ENCODE measurements around the gene SAMD14.

SAMD14 gene

GRCh38 chr17:50165066-50165465 is 35.1 kb upstream of the SAMD14 start:
- no peak for DNase-seq (ENCODE audit: low read depth)

GRCh38 chr17:50164697-50164988 is 34.7 kb upstream of the SAMD14 start:
- no peak for DNase-seq (ENCODE audit: low read depth)

GRCh38 chr17:50163843-50164696 is 34.1 kb upstream of the SAMD14 start:
- no peak for DNase-seq (ENCODE audit: low read depth)

- DNase-seq (ENCODE audit: low read depth): no peak
Measured at GRCh38 chr17:50162466-50163254, 32.7 kb upstream of the SAMD14 start.

GRCh38 chr17:50161911-50162288 is 31.9 kb upstream of the SAMD14 start:
- no peak for DNase-seq (ENCODE audit: low read depth)

- peak; percentile 89 for DNase-seq (ENCODE audit: low read depth)
Measured at GRCh38 chr17:50161023-50161910, 31.3 kb upstream of the SAMD14 start.

GRCh38 chr17:50157891-50158290 is 27.9 kb upstream of the SAMD14 start:
- no peak for DNase-seq (ENCODE audit: low read depth)

GRCh38 chr17:50155115-50155819 is 25.3 kb upstream of the SAMD14 start:
- DNase-seq (ENCODE audit: low read depth): no peak

- no peak for DNase-seq (ENCODE audit: low read depth)
Measured at GRCh38 chr17:50154604-50155003, 24.6 kb upstream of the SAMD14 start.

GRCh38 chr17:50153650-50154575 is 24.0 kb upstream of the SAMD14 start:
- DNase-seq (ENCODE audit: low read depth): no peak

- no peak for DNase-seq (ENCODE audit: low read depth)
Measured at GRCh38 chr17:50152736-50153135, 22.8 kb upstream of the SAMD14 start.

- DNase-seq (ENCODE audit: low read depth): peak; percentile 29
Measured at GRCh38 chr17:50151937-50152547, 22.1 kb upstream of the SAMD14 start.

GRCh38 chr17:50151041-50151936 is 21.3 kb upstream of the SAMD14 start:
- DNase-seq (ENCODE audit: low read depth): peak; percentile 83

GRCh38 chr17:50150354-50151040 is 20.5 kb upstream of the SAMD14 start, which contains the start of gene PPP1R9B:
Gene PPP1R9B, minus strand, starts transcription at chr17:50150677. Its CDS starts 164 bp downstream, at chr17:50150513.
- DNase-seq (ENCODE audit: low read depth): no peak

GRCh38 chr17:50149417-50150353 is 19.7 kb upstream of the SAMD14 start:
- peak; percentile 42 for DNase-seq (ENCODE audit: low read depth)

GRCh38 chr17:50149091-50149416 is 19.1 kb upstream of the SAMD14 start:
- no peak for DNase-seq (ENCODE audit: low read depth)

Measured in T-helper 22 cell (primary cell).